ENCODE data around the gene ARSB.

Gene ARSB

DNA sequence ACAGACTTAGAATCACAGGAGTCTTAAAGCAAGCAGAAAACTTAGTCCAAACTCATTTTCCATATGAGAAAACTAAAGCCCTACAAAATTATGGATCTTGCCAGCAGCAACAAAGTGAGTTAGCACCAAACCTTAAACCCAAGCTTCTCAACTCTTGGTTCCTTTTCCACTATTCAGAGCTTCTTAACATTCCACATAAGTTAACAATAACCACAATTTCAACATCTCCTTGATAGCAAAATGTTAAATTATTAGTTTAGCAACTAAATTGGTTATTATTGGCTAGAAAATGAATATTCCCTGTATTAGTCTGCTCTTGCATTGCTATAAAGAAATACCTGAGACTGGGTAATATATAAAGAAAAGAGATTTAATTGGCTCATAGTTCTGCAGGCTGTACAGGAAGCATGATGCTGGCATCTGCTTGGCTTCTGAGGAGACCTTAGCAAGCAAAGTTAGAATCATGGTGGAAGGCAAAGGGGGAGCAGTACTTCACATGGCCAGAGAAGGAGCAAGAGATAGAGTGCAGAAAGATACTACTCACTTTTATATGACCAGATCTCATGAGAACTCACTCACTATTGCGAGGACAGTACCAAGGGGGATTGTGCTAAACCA, 26.2 kb upstream of the ARSB start:
- no peak overlapping the region for H3K4me3 ChIP-seq (ENCODE audit: low read depth, low read length)
- TF ChIP-seq, protein P1, sequence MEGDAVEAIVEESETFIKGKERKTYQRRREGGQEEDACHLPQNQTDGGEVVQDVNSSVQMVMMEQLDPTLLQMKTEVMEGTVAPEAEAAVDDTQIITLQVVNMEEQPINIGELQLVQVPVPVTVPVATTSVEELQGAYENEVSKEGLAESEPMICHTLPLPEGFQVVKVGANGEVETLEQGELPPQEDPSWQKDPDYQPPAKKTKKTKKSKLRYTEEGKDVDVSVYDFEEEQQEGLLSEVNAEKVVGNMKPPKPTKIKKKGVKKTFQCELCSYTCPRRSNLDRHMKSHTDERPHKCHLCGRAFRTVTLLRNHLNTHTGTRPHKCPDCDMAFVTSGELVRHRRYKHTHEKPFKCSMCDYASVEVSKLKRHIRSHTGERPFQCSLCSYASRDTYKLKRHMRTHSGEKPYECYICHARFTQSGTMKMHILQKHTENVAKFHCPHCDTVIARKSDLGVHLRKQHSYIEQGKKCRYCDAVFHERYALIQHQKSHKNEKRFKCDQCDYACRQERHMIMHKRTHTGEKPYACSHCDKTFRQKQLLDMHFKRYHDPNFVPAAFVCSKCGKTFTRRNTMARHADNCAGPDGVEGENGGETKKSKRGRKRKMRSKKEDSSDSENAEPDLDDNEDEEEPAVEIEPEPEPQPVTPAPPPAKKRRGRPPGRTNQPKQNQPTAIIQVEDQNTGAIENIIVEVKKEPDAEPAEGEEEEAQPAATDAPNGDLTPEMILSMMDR (IDR thresholded peaks at IDR 0.05; ENCODE audit: low read depth, low read length): no peak

DNA sequence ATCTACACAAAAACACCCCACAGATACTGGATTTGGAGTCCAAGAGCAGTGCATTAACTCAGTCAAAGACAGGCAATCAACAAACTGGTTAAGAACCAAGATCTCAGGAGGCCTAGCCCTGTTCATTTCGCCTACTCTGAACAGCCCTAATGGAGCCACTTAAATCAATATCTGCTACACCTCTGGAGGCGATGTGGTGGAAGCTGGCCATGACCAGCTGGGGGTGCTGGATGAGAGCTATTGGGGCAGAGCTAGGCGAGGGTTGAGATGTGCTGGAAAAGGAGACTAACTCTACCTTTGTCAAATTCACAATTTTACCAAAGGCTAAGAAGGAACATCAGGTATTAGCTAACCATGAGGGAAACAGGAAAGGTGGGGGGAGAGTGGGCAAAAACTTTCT, 23.3 kb upstream of the ARSB start:
- TF ChIP-seq, protein P1 (IDR thresholded peaks at IDR 0.05; ENCODE audit: low read depth, low read length): no peak
- no peak overlapping the region for H3K4me3 ChIP-seq (ENCODE audit: low read depth, low read length)

DNA sequence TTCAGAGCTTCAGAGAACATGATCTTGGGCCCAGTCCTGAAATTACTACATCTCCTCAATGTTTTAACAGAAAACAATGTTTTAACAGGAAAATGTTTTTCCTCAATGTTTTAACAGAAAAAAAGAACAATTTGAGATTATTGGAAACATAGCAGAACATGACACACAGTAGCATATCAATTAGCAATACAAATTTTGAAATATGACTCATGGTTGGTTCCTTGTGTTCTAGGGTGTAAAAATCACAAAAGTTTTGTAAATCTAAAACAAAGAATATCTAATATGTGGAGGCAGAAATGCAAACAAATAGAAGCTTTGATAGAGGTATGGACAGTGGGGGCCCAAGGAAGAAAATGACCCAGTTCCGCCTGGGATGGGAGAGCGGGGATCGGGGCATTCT, 22.8 kb upstream of the ARSB start:
- TF ChIP-seq, protein P1 (IDR thresholded peaks at IDR 0.05; ENCODE audit: low read depth, low read length): no peak

DNA sequence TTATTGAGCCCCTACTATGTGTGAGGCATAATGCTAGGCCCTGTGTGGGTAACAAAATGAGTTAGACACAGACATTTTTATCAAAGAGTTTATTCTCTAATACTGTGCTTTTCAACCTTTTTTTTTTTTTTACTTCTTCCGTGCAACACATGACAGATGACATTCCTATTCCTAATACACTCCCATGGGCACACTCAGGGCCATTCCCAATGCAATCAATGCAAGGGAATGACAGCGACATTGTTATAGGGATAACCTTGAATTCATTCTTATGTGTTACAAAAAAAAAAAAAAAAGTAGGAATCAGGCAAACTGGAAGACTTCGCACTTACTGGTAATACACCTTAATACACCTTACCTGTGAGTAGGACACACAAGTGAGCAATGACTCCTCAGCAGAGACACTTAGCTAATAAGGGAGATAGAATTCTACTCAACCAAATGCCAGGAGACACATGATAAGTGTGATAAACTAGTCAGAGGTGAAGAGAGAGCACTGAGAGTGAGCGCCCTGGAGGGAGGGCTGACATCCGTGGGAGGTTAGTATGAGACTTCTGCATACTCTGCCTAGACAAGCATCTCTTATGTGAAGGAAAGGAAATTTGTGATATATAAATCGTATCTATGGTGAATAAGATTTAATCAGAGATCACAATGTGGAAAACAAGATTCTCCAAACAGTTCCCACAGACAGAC, 21.0 kb upstream of the ARSB start:
- no peak overlapping the region for H3K4me3 ChIP-seq (ENCODE audit: low read depth, low read length)
- TF ChIP-seq, protein P1 (IDR thresholded peaks at IDR 0.05; ENCODE audit: low read depth, low read length): no peak

More for the DNA sequence above, 22.8 kb upstream of the ARSB start:
- H3K4me3 ChIP-seq (ENCODE audit: low read depth, low read length): no peak overlapping the region

DNA sequence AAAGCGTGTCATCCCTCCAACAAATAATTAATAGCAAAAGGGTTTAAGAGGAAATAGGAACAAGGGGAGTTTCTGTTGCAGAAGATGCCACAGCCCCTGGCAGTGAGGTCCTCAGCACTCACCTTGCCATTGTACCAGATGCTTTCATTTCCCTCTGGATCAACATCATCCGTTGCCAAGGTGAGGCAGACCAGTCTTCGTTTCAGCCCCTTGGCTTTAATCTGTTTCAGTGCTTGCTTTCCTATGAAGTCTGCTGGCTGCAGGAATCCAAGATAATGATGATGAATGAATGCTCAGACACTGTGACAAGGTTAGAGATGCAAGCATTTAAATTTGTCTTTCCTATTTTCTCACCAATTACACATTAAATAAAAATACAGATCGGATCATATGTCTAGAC, 20.0 kb upstream of the ARSB start:
- TF ChIP-seq, protein P1 (IDR thresholded peaks at IDR 0.05; ENCODE audit: low read depth, low read length): no peak
- H3K4me3 ChIP-seq (ENCODE audit: low read depth, low read length): no peak overlapping the region

DNA sequence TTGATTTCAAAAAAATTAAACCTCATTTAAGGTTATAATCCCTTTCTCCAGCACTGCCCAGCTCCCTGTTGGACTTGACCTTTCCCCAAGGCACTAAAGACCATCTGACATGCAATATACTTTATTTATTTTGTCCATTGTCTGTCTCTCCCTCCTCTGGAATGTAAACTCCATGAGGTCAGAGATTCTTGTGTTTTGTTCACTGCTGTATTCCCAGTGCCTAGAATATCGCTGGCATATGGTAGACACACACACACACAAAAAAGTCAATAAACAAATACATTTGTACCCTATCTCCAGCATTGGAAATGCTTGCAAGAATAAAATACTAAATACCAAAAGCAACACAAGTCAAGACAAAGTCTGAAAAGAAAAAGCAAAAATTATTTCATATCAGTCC, 17.3 kb upstream of the ARSB start:
- no peak overlapping the region for H3K4me3 ChIP-seq (ENCODE audit: low read depth, low read length)
- TF ChIP-seq, protein P1 (IDR thresholded peaks at IDR 0.05; ENCODE audit: low read depth, low read length): no peak

DNA sequence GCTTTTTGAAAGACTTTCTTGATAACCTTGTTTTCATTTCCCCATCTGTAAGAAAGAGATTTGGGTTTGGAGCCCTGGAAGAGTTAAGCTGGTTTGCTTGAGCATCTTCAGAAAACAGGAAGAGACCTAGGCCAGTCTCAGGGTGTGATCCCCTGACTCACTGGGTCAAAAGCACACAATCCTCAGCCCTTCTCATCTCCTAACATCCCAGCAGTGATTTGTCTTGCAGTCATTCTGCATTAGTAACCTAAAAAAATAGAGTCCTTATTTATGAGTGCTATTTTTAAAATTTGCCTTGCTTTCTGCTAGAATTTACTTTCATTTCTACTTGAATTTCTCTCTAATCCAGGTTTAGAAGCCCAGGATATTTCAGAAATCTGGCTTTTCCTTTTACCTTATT, 16.4 kb upstream of the ARSB start:
- TF ChIP-seq, protein P1 (IDR thresholded peaks at IDR 0.05; ENCODE audit: low read depth, low read length): no peak

More for the DNA sequence above, 16.4 kb upstream of the ARSB start:
- no peak overlapping the region for H3K4me3 ChIP-seq (ENCODE audit: low read depth, low read length)

Data from WI38 (cell line).